Stimulated activated CD8-positive, alpha-beta memory T cell treated with anti-CD3 and anti-CD28 coated beads, Interleukin-15, amount 100 ng/mL, for 48 hours (primary cell): ENCODE measurements around the gene KDM4D.
"Not testable (repeated sequence)": the region's sequence is repeated elsewhere in the genome, so short reads cannot be mapped to it uniquely, and the experiment has no call there.

Experiments
- DNase-seq, 2 donors: peaks; one replicate each; pipeline ENCODE4 v3.0.0-alpha.2; 2020; ENCODE audit warnings: low read depth in 2 of 2

KDM4D gene

GRCh38 chr11:95033051-95033450, 59.5 kb downstream of the KDM4D start:
- no peak for DNase-seq

DNA sequence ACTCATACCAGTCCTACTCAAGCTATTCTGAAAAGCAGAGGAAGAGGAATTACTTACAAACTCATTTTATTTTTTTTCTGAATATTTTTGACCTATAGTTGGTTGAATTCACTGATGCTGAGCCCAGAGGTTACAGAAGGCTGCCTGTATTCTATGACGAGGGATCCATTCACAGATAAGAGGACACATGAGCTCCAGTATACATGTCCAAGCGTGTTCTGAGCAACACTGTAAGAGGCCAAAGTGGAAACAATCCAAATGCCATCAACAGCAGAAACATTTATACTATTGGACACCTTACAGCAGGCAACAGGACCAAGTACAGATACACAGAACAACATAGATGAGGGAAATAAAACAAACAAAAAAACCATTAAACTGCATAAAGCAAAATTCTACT, 61.8 kb downstream of the KDM4D start:
- DNase-seq: no peak

GRCh38 chr11:95037356-95038035, 64.0 kb downstream of the KDM4D start:
- DNase-seq: not testable (repeated sequence)

DNA sequence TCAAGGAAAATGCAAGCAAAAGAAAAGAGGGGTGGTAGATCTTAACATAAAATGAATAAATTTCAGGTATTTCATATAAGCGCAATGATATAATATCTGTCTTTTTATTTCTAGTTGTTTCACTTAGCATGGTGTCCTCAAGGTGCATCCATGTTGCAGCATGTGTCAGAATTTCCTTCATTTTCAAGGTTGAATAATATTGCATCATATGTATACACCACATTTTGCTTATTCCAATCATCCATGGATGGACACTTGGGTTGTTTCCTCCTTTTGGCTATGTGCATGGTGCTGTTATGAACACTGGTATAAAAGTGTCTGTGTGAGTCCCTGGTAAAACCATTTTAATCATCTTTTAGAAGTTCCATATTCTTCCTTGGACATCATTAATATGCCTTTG, 68.7 kb downstream of the KDM4D start:
- DNase-seq: no peak

- DNase-seq: no peak
Observed at GRCh38 chr11:95042906-95043305, 69.4 kb downstream of the KDM4D start.

GRCh38 chr11:95044010-95044409, 70.5 kb downstream of the KDM4D start:
- no peak for DNase-seq

- no peak for DNase-seq
Observed at GRCh38 chr11:95045812-95046211, 72.3 kb downstream of the KDM4D start.
